DMS 273 treated with DMSO at 0.1 percent for 48 hours (cell line): ENCODE results near the gene APOA1.
A peak's percentile ranks its signal among the peaks of the same experiment; 100 is the strongest.
"Not testable (repeated sequence)": the region's sequence is repeated elsewhere in the genome, so short reads cannot be mapped to it uniquely, and the experiment has no call there.

Experiments
- DNase-seq: peaks from one replicate; lab custom pipeline; 2025; lab: John Stamatoyannopoulos, UW

Gene APOA1

GRCh38 chr11:116857936-116858335, 20.5 kb upstream of the APOA1 start:
- no peak for DNase-seq

- DNase-seq: no peak
Measured at GRCh38 chr11:116857316-116857715, 19.9 kb upstream of the APOA1 start.

- DNase-seq: no peak
Measured at GRCh38 chr11:116856423-116856822, 19.0 kb upstream of the APOA1 start.

GRCh38 chr11:116855413-116855812, 18.0 kb upstream of the APOA1 start:
- DNase-seq: no peak

- no peak for DNase-seq
Measured at GRCh38 chr11:116853461-116854073, 16.1 kb upstream of the APOA1 start.

GRCh38 chr11:116852261-116853031, 15.0 kb upstream of the APOA1 start:
- DNase-seq: no peak

- no peak for DNase-seq
Measured at GRCh38 chr11:116851626-116852025, 14.2 kb upstream of the APOA1 start.

GRCh38 chr11:116849486-116849885, 12.1 kb upstream of the APOA1 start:
- DNase-seq: no peak

GRCh38 chr11:116849060-116849459, 11.6 kb upstream of the APOA1 start:
- DNase-seq: no peak

GRCh38 chr11:116847612-116848011, 10.2 kb upstream of the APOA1 start:
- no peak for DNase-seq

GRCh38 chr11:116844722-116845121, 7.3 kb upstream of the APOA1 start:
- no peak for DNase-seq

- no peak for DNase-seq
Measured at GRCh38 chr11:116843661-116844060, 6.2 kb upstream of the APOA1 start.

- DNase-seq: no peak
Measured at GRCh38 chr11:116842909-116843308, 5.5 kb upstream of the APOA1 start.

- no peak for DNase-seq
Measured at GRCh38 chr11:116842117-116842516, 4.7 kb upstream of the APOA1 start.

GRCh38 chr11:116840746-116841296, 3.4 kb upstream of the APOA1 start:
- DNase-seq: no peak

- DNase-seq: no peak
Measured at GRCh38 chr11:116840224-116840745, 2.9 kb upstream of the APOA1 start.

- no peak for DNase-seq
Measured at GRCh38 chr11:116838321-116839084, 1.1 kb upstream of the APOA1 start.

- DNase-seq: no peak
Measured at GRCh38 chr11:116836632-116836991, 810 bp downstream of the APOA1 start.

- peak; percentile 60 for DNase-seq
Measured at GRCh38 chr11:116835791-116836631, 1.4 kb downstream of the APOA1 start.

GRCh38 chr11:116835042-116835772, 2.2 kb downstream of the APOA1 start:
- DNase-seq: no peak

- DNase-seq: not testable (repeated sequence)
Measured at GRCh38 chr11:116834535-116835041, 2.8 kb downstream of the APOA1 start.
